ENCODE measurements around the gene KSR2. TPM values are rescaled to one million over a fixed set of nuclear protein-coding genes. Genes with fewer than 3 reads are reported as not detected.

The KSR2 gene
- total and polyA plus RNA-seq, 7 donors = under 0.01 to 0.04 (median 0.02) TPM; not detected in 2

- WGBS, 3 donors = 76 to 77% (median 76%) methylated on average over 2 of the region's 2 CpGs
- no peak for ATAC-seq
- intact Hi-C loops (cut with DNase I) = no loop called here
- DNase-seq = no peak
- TF ChIP-seq CTCF (IDR thresholded peaks at IDR 0.05) = no peak
- no peaks in the 10 kb centered on the region for H3K27me3 ChIP-seq (ENCODE audit: insufficient read depth in 3 of 3, low read length in 2 of 3)
- H3K9me3 ChIP-seq = no peaks in the 10 kb centered on the region
- no peaks in the 10 kb centered on the region for H3K4me1 ChIP-seq
- no peaks in the 10 kb centered on the region for H3K36me3 ChIP-seq (ENCODE audit: insufficient read depth in 1 of 2, low read depth in 1 of 2)
- no peak overlapping the region for H3K4me3 ChIP-seq
- no peak overlapping the region for H3K27ac ChIP-seq
Measured at GRCh38 chr12:117574655-117575054, 394.1 kb downstream of the KSR2 start.

GRCh38 chr12:117572755-117573154 lies 396.0 kb downstream of the KSR2 start:
- no peak overlapping the region for H3K27ac ChIP-seq
- H3K9me3 ChIP-seq = no peaks in the 10 kb centered on the region
- intact Hi-C loops (cut with DNase I) = no loop called here
- H3K36me3 ChIP-seq (ENCODE audit: insufficient read depth in 1 of 2, low read depth in 1 of 2) = no peaks in the 10 kb centered on the region
- WGBS, 3 donors = 88 to 90% (median 89%) methylated on average over 4 of the region's 4 CpGs
- no peaks in the 10 kb centered on the region for H3K4me1 ChIP-seq
- no peak for TF ChIP-seq CTCF (IDR thresholded peaks at IDR 0.05)
- ATAC-seq (no peak), DNase-seq (no peak)
- H3K4me3 ChIP-seq = no peak overlapping the region
- no peaks in the 10 kb centered on the region for H3K27me3 ChIP-seq (ENCODE audit: insufficient read depth in 3 of 3, low read length in 2 of 3)

- no peaks in the 10 kb centered on the region for H3K27me3 ChIP-seq (ENCODE audit: insufficient read depth in 3 of 3, low read length in 2 of 3)
- ATAC-seq (no peak), DNase-seq (no peak)
- no peak overlapping the region for H3K4me3 ChIP-seq
- no peaks in the 10 kb centered on the region for H3K4me1 ChIP-seq
- no peaks in the 10 kb centered on the region for H3K36me3 ChIP-seq (ENCODE audit: insufficient read depth in 1 of 2, low read depth in 1 of 2)
- no peak overlapping the region for H3K27ac ChIP-seq
- 62 to 79% (median 76%) methylated on average over 3 of the region's 3 CpGs for WGBS, 3 donors
- TF ChIP-seq CTCF (IDR thresholded peaks at IDR 0.05) = no peak
- intact Hi-C loops (cut with DNase I) = no loop called here
- no peaks in the 10 kb centered on the region for H3K9me3 ChIP-seq
Measured at GRCh38 chr12:117571321-117571720, 397.5 kb downstream of the KSR2 start.

DNA sequence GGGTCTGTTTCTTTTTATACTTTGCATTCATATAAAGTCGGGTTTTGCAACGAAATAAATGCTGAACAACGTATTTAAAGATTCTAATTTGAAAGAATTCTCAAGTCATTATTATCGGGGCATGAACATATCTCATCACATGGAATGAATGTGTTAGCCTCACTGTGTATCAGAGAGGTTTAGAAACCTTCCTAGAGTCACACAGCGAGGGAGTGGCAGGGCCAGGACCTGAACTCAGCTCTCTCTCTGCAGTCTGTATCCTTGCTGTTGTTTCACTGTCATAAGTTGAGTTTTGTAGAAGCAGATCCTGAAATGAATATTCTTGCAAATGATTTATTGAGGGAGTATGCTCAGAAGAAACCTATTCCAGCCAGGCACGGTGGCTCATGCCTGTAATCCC lies 398.2 kb downstream of the KSR2 start:
- ATAC-seq = no peak

More for the DNA sequence above, 398.2 kb downstream of the KSR2 start:
- DNase-seq = no peak
- WGBS, 3 donors = 84 to 91% (median 89%) methylated on average over 6 of the region's 6 CpGs
- no peak overlapping the region for H3K27ac ChIP-seq
- no peaks in the 10 kb centered on the region for H3K36me3 ChIP-seq (ENCODE audit: insufficient read depth in 1 of 2, low read depth in 1 of 2)
- no peaks in the 10 kb centered on the region for H3K9me3 ChIP-seq
- intact Hi-C loops (cut with DNase I) = no loop called here
- no peak overlapping the region for H3K4me3 ChIP-seq
- H3K27me3 ChIP-seq (ENCODE audit: insufficient read depth in 3 of 3, low read length in 2 of 3) = no peaks in the 10 kb centered on the region
- no peaks in the 10 kb centered on the region for H3K4me1 ChIP-seq
- no peak for TF ChIP-seq CTCF (IDR thresholded peaks at IDR 0.05)

Data from psoas muscle (tissue), 8 donors.